H9 (cell line): ENCODE data around the gene NAB2. TPM values are rescaled to one million over a fixed set of nuclear protein-coding genes. Genes with fewer than 3 reads are reported as not detected.

Source experiments
- DNase-seq: peaks from one replicate; pipeline ENCODE4 v3.0.0-alpha.2; 2017
- H2AFZ ChIP-seq: one replicate; pipeline ENCODE4 v1.6.1; 2013; ENCODE audit warnings: mild to moderate bottlenecking, low read length, control low read depth, moderate library complexity
- H2AK5ac ChIP-seq: 2 replicates; pipeline ENCODE4 v1.6.1; 2013; ENCODE audit warnings: low read length, control low read depth, mixed read lengths; ENCODE audit not compliant: insufficient read length
- H2BK120ac ChIP-seq: one replicate; pipeline ENCODE4 v1.6.1; 2013; ENCODE audit warnings: low read depth, mild to moderate bottlenecking, low read length, control low read depth, inconsistent platforms; ENCODE audit not compliant: poor library complexity, severe bottlenecking
- H2BK12ac ChIP-seq: 2 replicates; pipeline ENCODE4 v1.6.1; 2013; ENCODE audit warnings: low read length, control low read depth, mixed read lengths, low read depth; ENCODE audit not compliant: insufficient read length
- H2BK15ac ChIP-seq: 2 replicates; pipeline ENCODE4 v1.6.1; 2013; ENCODE audit warnings: low read depth, low read length, control low read depth
- H2BK20ac ChIP-seq: one replicate; pipeline ENCODE4 v1.6.1; 2013; ENCODE audit warnings: low read depth, mild to moderate bottlenecking, low read length, control low read depth, inconsistent platforms; ENCODE audit not compliant: poor library complexity, severe bottlenecking
- H2BK5ac ChIP-seq: 2 replicates; pipeline ENCODE4 v1.6.1; 2013; ENCODE audit warnings: low read length, control low read depth, mixed read lengths; ENCODE audit not compliant: insufficient read length
- H3K14ac ChIP-seq: 2 replicates; pipeline ENCODE4 v1.6.1; 2013; ENCODE audit warnings: low read length, control low read depth; ENCODE audit not compliant: insufficient read depth
- H3K18ac ChIP-seq: 2 replicates; pipeline ENCODE4 v1.6.1; 2013; ENCODE audit warnings: low read depth, mild to moderate bottlenecking, mixed read lengths, low read length, control low read depth; ENCODE audit not compliant: insufficient read length
- H3K23ac ChIP-seq: 2 replicates; pipeline ENCODE4 v1.6.1; 2013; ENCODE audit warnings: low read length, control low read depth, mixed read lengths, low read depth; ENCODE audit not compliant: insufficient read length
- H3K23me2 ChIP-seq: 2 replicates; pipeline ENCODE4 v1.6.1; 2013; ENCODE audit warnings: low read depth, mild to moderate bottlenecking, mixed read lengths, low read length, control low read depth; ENCODE audit not compliant: insufficient read length, poor library complexity, severe bottlenecking
- H3K27ac ChIP-seq: 2 replicates; pipeline ENCODE4 v1.5.1; 2013; ENCODE audit warnings: low read length, control low read depth, mixed read lengths, low read depth; ENCODE audit not compliant: insufficient read length
- H3K27me3 ChIP-seq: 2 replicates; pipeline ENCODE4 v1.6.1; 2013; ENCODE audit warnings: low read length, control low read depth, inconsistent platforms; ENCODE audit not compliant: insufficient read depth
- H3K4ac ChIP-seq: 2 replicates; pipeline ENCODE4 v1.6.1; 2013; ENCODE audit warnings: low read depth, mild to moderate bottlenecking, control low read depth, inconsistent platforms, low read length, moderate library complexity
- H3K4me1 ChIP-seq: 2 replicates; pipeline ENCODE4 v1.6.1; 2013; ENCODE audit warnings: low read length, control low read depth, inconsistent platforms; ENCODE audit not compliant: insufficient read depth
- H3K4me2 ChIP-seq: 2 replicates; pipeline ENCODE4 v1.6.1; 2013; ENCODE audit warnings: low read length, control low read depth, mixed read lengths; ENCODE audit not compliant: insufficient read length, insufficient read depth
- H3K56ac ChIP-seq: 2 replicates; pipeline ENCODE4 v1.6.1; 2013; ENCODE audit warnings: low read depth, mild to moderate bottlenecking, mixed read lengths, low read length, control low read depth; ENCODE audit not compliant: insufficient read length
- H3K79me1 ChIP-seq: 2 replicates; pipeline ENCODE4 v1.6.1; 2013; ENCODE audit warnings: low read depth, mild to moderate bottlenecking, moderate library complexity, low read length, control low read depth, inconsistent platforms; ENCODE audit not compliant: insufficient read depth, poor library complexity, severe bottlenecking
- H3K79me2 ChIP-seq: 2 replicates; pipeline ENCODE4 v1.6.1; 2013; ENCODE audit warnings: low read length, control low read depth, inconsistent platforms; ENCODE audit not compliant: insufficient read depth
- H3K9ac ChIP-seq: 2 replicates; pipeline ENCODE4 v1.6.1; 2013; ENCODE audit warnings: low read length, control low read depth, mixed read lengths; ENCODE audit not compliant: insufficient read length; ENCODE audit errors: extremely low read depth
- H3K9me3 ChIP-seq: one replicate; pipeline ENCODE4 v1.6.1; 2013; ENCODE audit warnings: low read depth, low read length, inconsistent platforms; ENCODE audit not compliant: control insufficient read depth
- H3T11ph ChIP-seq: one replicate; pipeline ENCODE4 v1.6.1; 2013; ENCODE audit warnings: mild to moderate bottlenecking, low read length, control low read depth, inconsistent platforms
- H4K20me1 ChIP-seq: one replicate; pipeline ENCODE4 v1.6.1; 2013; ENCODE audit not compliant: control insufficient read depth, insufficient read length, insufficient read depth
- H4K5ac ChIP-seq: 2 replicates; pipeline ENCODE4 v1.6.1; 2013; ENCODE audit warnings: low read depth, mild to moderate bottlenecking, mixed read lengths, low read length, control low read depth; ENCODE audit not compliant: insufficient read length
- H4K8ac ChIP-seq: replicated peaks from 2 replicates; pipeline ENCODE4 v1.6.1; 2013; ENCODE audit warnings: low read length, control low read depth, mixed read lengths, low read depth; ENCODE audit not compliant: insufficient read length
- H4K91ac ChIP-seq: 2 replicates; pipeline ENCODE4 v1.6.1; 2013; ENCODE audit warnings: low read depth, mild to moderate bottlenecking, moderate library complexity, mixed read lengths, low read length, control low read depth; ENCODE audit not compliant: insufficient read length
- H3K27ac Mint-ChIP-seq, 3 experiments: 2 replicates in 2 of 3; 3 replicates in 1 of 3; pipeline ENCODE4 v1.8.0; 2020 to 2021; ENCODE audit warnings: mixed read lengths in 3 of 3, mild to moderate bottlenecking in 1 of 3, moderate library complexity in 1 of 3
- H3K27me3 Mint-ChIP-seq: 2 replicates; pipeline ENCODE4 v1.8.0; 2021; ENCODE audit warnings: low read depth, mild to moderate bottlenecking, moderate library complexity, mixed read lengths
- H3K36me3 Mint-ChIP-seq, 3 experiments: 2 replicates in 2 of 3; 3 replicates in 1 of 3; pipeline ENCODE4 v1.8.0; 2020 to 2021; ENCODE audit warnings: low read depth in 3 of 3, mixed read lengths in 3 of 3; ENCODE audit not compliant: insufficient read depth in 1 of 3
- H3K4me1 Mint-ChIP-seq, 2 experiments: 2 replicates each; pipeline ENCODE4 v1.8.0; 2020; ENCODE audit warnings: mixed read lengths in 2 of 2
- H3K4me3 Mint-ChIP-seq, 2 experiments: 2 replicates in 1 of 2; 3 replicates in 1 of 2; pipeline ENCODE4 v1.8.0; 2020 to 2021; ENCODE audit warnings: mild to moderate bottlenecking in 2 of 2, mixed read lengths in 2 of 2, moderate library complexity in 1 of 2
- H3K9me3 Mint-ChIP-seq, 2 experiments: 2 replicates in 1 of 2; 3 replicates in 1 of 2; pipeline ENCODE4 v1.8.0; 2020; ENCODE audit warnings: mild to moderate bottlenecking in 2 of 2, mixed read lengths in 2 of 2, moderate library complexity in 1 of 2
- CTCF ChIP-seq: fragments of 200-600 bp; sonication (generic); conservative IDR thresholded peaks from 3 replicates; pipeline ENCODE4 v1.8.0; 2021; ENCODE audit warnings: antibody characterized with exemption, mild to moderate bottlenecking
- WGBS: extraction: QIAGEN DNeasy Blood & Tissue Kit; methylation state at CpG from one replicate; pipeline ENCODE4 v1.1.7; 2013; ENCODE audit warnings: missing lambda C conversion rate, low lambda C conversion rate, mixed read lengths; ENCODE audit not compliant: insufficient read length; ENCODE audit errors: extremely low coverage; 5-methylcytosine and 5-hydroxymethylcytosine counted together
- total RNA-seq: library from RNA; stranded (reverse); gene quantifications from 2 replicates; pipeline ENCODE4 v1.2.1, GENCODE V29; 2021

Gene NAB2
- total RNA-seq, 1 experiment from 2014 or later, result 67.8 TPM

- no peak overlapping the region for H3K9ac ChIP-seq
- no peaks in the 10 kb centered on the region for H3K9me3 Mint-ChIP-seq
- no peaks in the 10 kb centered on the region for H4K20me1 ChIP-seq
- H3K18ac ChIP-seq, result no peak overlapping the region
- H3K27me3 Mint-ChIP-seq, result no peaks in the 10 kb centered on the region
- no peak for TF ChIP-seq CTCF
- H3K4ac ChIP-seq, result no peak overlapping the region
- no peak overlapping the region for H2BK5ac ChIP-seq
- H3K9me3 ChIP-seq, result no peaks in the 10 kb centered on the region
- no peak overlapping the region for H4K5ac ChIP-seq
- H3K4me2 ChIP-seq, result no peak overlapping the region
- H3K56ac ChIP-seq, result no peak overlapping the region
- H3K4me1 ChIP-seq, result no peaks in the 10 kb centered on the region; the same call in 1 of the 2 replicates
- no peak overlapping the region for H4K91ac ChIP-seq
- H4K8ac ChIP-seq, result no peak overlapping the region
- H2BK12ac ChIP-seq, result no peak overlapping the region
- H3K79me1 ChIP-seq, result no peaks in the 10 kb centered on the region
- H2AFZ ChIP-seq, result no peak overlapping the region
- H3T11ph ChIP-seq, result no peak overlapping the region
- H2BK120ac ChIP-seq, result no peak overlapping the region
- no peak overlapping the region for H2BK15ac ChIP-seq
- no peak overlapping the region for H2BK20ac ChIP-seq
- no peaks in the 10 kb centered on the region for H3K27me3 ChIP-seq
- H3K4me3 Mint-ChIP-seq, result peak overlapping the region; percentile 89 to 93
- H3K23ac ChIP-seq, result no peak overlapping the region
- peaks cover 8% of the 10 kb centered on the region for H3K23me2 ChIP-seq
- peaks cover 13 to 59% (median 45%) of the 10 kb centered on the region in 3 experiments for H3K36me3 Mint-ChIP-seq
- no peak overlapping the region for H2AK5ac ChIP-seq
- peaks cover 54 to 61% of the 10 kb centered on the region in 2 experiments for H3K4me1 Mint-ChIP-seq
- no peak overlapping the region for H3K27ac Mint-ChIP-seq
- no peak overlapping the region for H3K27ac ChIP-seq
- WGBS, result no CpG with 5 or more reads among the region's 22 CpGs
- DNase-seq, result no peak
- no peak overlapping the region for H3K14ac ChIP-seq
- no peaks in the 10 kb centered on the region; the same call in 1 of the 2 replicates for H3K79me2 ChIP-seq
These were observed 2.2 kb downstream of the NAB2 start for GRCh38 chr12:57090924-57091637.
